GM18861 (cell line): ENCODE measurements around the gene CCDC85B.
"Not testable (repeated sequence)": the region's sequence is repeated elsewhere in the genome, so short reads cannot be mapped to it uniquely, and the experiment has no call there.

ENCODE experiments used
- ATAC-seq: cut with Tn5 transposase; IDR thresholded peaks from one replicate; pipeline ENCODE4 v1.9.1; 2021; ENCODE audit not compliant: unreplicated experiment

Gene CCDC85B

DNA sequence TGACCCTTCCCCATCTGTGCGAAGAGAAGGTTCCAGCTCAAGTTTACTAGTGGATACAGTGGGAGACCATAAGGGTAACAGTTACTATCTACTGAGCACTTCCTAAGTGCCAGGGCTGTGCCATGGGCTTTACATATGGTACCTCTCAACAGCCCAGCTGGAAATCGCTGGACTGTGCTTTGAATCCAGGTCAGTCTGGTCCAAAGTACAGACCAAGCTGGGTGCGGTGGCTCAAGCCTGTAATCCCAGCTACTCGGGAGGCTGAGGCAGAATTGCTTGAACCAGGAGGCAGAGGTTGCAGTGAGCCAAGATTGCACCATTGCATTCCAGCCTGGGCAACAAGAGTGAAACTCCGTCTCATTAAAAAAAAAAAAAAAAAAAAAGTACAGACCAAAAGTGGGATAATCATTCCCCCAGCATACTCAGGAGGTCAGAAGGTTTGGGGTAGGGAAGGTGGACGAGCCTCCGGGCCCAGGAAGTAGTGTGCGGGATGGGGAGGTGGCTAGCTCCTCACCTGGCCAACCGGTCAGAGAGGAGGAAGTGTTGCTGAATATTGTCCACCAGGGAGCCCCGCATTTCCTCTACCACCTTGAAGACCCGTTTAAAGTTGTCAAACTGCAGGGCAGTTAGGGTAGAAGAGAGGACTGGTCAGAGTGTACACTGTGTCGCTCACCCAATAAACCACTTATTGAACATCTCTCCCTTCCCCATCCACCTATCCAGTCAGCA, 4.5 kb upstream of the CCDC85B start:
- ATAC-seq, result no peak

GRCh38 chr11:65886826-65887722, 3.4 kb upstream of the CCDC85B start:
- ATAC-seq, result no peak

GRCh38 chr11:65887723-65888162, 2.7 kb upstream of the CCDC85B start:
- no peak for ATAC-seq

DNA sequence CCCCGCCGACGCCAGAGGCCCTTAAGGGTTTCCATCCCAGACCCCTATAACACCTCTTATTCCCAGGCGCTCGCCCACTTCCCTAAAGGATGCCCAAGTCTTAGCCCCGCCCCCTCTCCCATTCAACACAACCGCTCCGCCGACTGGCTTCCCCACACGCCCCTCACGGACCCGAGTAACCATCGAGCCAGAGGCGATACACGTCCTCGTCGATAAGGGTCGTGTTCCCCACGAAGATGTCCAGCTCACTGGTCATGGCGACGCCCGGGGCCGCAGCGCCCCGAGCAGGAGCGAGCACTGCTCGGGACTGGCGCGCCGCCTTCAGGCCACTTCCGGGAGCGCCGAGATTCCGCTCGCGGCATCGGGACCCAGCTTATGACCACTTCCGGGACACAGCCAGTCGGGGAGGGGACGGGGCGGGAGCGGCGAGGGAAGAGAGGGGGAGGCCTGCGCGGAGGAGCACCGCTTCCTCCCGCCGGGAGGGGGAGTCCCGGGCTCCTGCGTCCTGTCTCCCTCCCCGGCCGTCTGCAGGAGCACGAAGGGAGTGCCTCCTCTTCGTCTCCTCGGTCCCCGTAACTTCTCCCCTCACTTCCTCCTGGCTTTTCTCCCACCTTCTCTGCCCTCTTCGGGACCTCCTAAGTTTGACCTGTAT, 2.2 kb upstream of the CCDC85B start, which contains the start of gene FIBP:
Gene FIBP (minus strand): TSS at position 309 of the 652 bp plus-strand sequence. CDS start 53 bp downstream, at position 256.
- ATAC-seq, result no peak

DNA sequence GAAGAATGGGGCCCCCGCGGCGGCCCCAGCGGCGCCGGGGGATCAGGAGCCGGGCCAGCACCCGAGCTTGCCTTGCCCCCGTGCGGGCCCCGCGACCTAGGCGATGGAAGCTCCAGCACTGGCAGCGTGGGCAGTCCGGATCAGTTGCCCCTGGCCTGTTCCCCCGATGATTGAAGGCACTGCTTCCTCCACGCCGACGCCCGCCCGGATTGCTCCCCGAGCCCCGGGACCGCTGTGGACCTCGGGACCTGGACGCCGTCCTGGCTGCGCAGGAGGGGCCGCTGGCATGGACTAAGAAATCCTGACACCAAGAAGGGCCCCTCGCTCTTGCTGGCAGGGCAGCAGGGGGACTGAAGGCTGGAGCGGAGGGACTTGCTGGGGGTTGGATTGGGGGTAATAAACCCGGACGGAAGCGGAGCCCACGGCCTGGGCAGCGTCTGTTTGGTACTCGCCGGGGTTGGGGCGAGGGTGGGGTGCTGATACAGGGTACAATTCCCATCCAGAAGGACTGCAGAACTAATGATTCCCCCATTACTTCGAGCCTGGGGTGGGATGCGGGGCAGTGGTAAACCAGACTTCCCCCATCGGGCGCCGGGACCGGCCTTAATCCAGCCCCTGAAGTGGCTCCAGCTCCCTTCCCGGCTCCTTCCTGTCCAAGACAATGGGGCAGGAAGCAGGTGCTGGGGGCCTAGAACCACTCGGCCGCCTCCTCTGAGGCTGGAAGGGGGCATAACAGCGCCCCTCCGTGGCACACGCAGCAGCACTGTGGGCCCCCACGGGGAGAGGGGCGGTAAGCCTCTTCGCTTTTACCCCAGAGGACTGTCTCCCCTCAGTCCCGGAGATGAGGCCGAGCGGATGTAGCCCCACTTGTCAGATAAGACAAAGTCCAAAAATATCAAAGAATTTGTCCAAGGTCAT, 1.0 kb downstream of the CCDC85B start:
- no peak for ATAC-seq

- not testable (repeated sequence) for ATAC-seq
Observed at GRCh38 chr11:65892137-65892540, 1.7 kb downstream of the CCDC85B start.

DNA sequence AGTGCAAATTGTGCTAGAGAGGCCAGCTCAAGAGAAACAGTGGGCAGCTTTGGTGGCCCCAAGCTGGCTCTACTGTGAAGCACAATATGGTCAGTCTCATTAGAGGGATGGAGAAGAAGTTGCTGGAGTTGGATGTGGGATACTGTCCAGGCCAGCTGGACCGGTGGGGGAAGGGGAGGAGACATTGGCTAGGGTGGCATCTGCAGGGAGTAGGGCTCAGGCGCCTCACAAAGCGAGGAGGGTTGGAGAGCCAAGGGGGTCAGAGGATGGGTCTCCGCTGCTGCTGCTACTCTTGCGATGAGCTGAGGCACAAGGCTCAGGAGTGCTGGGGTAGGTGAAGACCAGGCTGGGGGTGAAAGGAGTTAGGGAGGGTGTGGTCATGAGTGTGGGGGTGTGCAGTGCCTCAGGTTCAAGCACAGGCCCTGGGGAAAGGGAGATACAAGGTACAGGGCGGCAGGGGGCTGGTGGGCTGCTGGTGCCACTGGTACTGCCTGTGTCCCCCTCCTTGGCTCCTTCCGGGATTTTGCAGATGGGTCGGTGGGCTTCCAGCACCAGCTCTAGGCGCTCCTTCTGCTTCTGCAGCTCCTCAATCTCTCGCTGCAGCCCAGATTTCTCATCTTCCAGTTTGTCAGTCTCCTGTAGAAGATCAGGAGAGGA, 2.3 kb downstream of the CCDC85B start:
- ATAC-seq, result no peak

DNA sequence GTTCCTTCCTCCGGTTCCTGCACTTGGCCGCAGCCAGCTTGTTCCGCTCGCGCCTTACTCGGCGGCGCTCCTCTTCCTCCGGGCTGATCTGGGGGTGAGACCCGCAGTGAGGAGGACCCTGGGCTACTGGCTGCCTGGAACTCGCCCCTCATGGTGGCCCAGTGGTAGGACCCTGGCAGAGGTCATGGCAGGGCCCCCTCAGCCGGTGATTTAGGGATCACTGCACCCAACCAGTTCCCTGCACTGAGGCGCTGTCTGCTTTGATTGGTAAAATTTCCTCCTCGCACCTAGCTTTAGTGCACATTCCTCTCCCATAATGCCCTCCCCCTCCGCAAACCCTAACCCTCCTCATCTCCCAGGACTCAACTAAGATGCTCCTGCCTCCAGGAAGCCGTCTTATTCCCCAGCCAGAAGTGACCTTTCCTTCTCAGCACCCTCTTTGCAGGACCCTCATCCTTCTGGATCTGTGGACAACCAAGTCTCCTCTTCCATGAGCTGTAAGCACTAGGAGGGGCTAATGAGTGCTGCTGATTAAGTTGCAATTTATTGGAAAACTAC, 3.6 kb downstream of the CCDC85B start:
- ATAC-seq, result no peak

- ATAC-seq, result no peak
Observed at GRCh38 chr11:65895482-65895981, 5.1 kb downstream of the CCDC85B start.

DNA sequence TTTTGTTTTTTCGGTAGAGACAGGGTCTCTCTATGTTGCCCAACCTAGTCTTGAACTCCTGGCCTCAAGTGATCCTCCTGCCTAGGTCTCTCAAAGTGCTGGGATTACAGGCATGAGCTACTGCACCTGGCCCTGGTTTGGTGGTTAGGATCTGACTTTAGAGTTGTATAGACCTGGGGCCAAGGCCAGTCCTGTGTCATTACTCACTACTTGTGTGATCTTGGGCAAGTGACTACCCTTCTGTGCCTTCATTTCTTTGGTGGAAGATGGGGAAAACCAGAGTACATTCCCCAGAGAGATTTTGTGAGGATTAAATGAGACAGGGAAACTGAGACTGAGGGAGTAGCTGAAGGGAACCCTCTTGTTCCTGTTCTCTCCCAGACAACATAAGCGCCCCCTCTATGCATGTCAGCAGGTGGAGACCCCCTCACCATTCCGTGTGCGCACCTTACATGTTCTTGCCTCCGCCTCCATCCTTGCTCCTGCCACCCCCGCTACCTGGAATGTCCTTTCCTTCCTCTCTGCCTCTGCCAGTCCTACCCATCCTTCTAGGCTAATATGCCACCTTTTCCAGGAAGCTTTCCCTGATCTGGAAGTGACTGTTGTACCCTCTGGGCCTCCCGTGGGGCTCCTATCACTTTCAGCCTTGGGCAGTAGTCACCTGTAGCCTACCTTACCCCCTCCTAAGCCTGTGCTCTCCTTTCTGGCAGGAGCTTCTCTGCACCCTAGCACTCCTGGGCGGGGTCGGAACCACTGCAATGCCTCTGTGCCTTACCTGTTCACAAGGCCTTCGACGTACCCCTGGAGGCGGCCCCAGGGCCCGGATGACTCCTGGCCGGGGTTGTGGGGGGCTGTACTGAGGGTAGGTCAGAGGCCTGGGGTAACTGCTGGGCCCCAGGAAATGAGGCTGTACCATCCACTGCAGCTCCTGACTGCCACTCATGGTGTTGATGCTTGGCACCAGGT, 5.8 kb downstream of the CCDC85B start:
- no peak for ATAC-seq

- ATAC-seq, result no peak
Observed at GRCh38 chr11:65897020-65897471, 6.6 kb downstream of the CCDC85B start.

DNA sequence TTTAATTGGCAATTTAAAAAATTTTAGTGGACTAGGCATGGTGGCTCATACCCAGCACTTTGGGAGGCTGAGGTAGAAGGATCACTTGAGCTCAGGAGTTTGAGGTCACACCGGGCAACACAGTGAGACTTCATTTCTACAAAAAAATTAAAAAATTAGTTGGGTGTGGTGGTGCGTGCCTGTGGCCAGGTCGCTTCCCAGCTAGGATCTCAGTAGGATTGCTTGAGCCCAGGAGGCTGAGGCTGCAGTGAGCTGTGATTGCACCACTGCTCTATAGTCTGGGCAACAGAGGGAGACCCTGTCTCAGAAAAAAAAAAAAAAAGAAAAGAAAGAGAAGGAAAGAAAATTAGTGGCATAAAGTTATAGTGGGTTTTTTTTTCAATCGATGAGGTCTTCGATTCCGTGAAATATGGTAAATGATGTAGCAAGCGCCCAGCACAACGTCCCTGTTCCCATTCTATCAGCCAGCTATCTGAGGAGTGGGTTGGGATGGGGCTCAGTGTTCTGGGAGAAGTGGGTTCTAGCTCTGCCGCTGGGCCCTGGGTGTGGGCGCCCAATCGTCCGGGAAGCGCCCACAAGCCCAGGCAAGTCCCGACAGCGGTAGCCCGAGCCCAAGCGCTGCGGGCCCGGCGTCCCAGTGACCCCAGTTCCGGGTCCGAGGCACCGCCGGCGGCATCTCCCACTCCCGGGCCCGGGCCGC, 8.3 kb downstream of the CCDC85B start:
- no peak for ATAC-seq

- no peak for ATAC-seq
Observed at GRCh38 chr11:65899356-65900124, 9.1 kb downstream of the CCDC85B start.

DNA sequence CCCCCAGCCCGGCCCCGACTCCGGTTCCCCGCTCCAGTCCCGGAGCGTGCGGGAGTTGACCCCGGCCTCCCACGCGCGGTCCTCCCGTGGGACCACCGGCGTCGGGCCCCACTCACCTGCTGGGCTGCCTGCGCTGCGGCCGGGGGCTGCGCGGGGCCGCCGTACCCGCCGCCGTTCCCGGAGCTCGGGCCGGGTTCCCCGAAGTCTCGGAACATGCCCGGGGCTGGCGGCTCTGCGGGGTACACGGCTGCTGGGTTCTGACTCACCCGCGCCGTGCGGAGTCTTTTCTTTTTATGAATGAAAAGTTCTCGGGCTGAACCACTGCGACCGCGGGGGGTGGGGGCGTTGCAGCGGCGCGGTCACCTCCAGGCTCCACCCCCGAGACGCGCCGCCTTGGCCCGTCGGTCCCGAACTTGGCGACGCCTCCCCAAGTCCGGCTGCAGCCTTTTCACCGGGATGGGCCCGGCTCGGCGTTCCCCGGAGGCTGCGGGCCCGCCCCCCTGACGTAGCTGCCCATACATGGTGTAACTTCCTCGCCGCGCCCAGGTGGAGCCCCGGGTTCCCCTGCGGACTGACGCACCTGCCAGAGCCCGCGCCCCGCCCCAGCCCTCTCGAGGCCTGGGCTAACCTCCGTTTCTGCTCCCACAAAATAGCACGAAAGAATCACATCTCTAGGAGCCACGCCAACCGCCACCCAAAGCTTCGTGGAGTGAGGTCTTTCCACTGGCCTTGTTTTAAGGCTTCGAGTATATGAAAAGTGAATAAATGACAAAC, 9.8 kb downstream of the CCDC85B start, which contains the start of gene FOSL1:
Gene FOSL1 (minus strand): TSS at position 264 of the 774 bp plus-strand sequence. CDS start 49 bp downstream, at position 215.
- peak; percentile 80 for ATAC-seq

DNA sequence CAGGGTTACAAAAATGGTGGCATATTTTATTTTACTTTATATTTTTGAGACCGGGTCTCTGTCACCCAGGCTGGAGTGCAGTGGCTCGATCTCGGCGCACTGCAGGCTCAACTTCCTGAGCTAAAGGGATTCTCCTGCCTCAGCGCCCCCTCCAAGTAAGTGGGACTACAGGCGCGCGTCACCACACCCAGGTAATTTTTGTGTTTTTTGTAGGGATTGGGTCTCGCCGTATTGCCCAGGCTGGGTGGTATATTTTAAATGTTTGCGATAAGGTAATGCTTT, 10.4 kb downstream of the CCDC85B start:
- ATAC-seq, result no peak

DNA sequence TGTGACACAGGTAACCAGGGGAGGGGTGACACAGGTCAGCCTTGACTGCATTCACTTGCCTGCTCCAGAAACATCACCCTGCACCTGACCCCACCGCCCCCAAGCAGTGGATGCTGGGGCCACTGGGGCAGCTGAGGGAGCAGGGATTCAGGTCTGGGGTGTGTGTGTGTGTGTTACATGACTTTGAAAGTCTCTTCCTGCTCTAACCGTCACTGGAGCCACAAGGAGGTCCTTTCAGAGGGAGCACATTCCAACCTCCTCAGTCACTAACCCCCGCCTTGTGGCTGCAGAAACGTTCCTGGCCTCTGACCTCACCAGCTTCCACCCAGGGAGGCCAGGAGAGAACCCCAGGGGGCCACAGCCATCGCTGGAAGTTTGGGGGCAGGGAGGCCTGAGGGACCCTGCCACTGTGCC, 12.6 kb downstream of the CCDC85B start:
- no peak for ATAC-seq
